ENCODE results near the gene CAV2. TPM values are rescaled to one million over a fixed set of nuclear protein-coding genes. Genes with fewer than 3 reads are reported as not detected.

Gene CAV2, protein sequence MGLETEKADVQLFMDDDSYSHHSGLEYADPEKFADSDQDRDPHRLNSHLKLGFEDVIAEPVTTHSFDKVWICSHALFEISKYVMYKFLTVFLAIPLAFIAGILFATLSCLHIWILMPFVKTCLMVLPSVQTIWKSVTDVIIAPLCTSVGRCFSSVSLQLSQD
- 1.2 TPM for polyA plus RNA-seq (2013, experiment 1 of 2)
- 1.3 TPM for polyA plus RNA-seq (2013, experiment 2 of 2)

DNA sequence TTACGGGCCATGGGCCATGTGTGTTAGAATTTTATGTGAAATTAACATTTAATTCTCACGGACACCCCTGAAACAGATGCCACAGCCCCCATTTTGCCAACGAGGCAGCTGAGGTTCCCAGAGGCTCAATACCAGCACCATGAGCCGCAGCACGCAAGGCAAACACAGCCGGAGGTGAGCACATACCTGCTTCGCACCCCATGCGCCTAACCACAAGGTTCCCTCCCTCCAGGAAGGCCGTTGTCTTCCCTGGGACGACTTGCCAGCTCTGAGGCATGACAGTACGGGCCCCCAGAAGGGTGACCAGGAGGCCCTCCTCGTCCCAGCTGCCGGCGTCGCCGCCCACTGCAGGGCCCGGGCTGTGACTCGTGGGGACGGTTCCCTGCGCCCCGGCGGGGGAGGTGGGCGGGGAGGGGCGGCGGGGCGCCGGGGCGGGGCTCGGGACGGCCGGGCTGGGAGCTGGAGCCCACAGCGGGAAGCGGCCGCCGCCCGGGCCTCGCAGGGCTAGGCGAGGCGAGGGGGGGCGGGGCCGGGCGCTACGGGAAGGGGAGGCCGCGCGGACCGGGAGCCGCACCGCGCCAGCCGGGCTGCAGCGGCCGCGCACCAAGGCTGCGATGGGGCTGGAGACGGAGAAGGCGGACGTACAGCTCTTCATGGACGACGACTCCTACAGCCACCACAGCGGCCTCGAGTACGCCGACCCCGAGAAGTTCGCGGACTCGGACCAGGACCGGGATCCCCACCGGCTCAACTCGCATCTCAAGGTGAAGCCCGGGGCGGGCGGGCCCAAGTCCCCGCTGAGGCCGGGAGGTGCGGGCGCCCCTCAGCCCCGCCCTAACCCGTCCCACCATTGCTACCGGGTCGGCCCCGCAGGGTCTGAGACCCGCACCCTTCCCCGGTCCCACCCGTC lies at the start of gene CAV2:
Gene CAV2 (plus strand): TSS at position 571 of the 910 bp plus-strand sequence. CDS start 44 bp downstream, at position 615.
- no peak within 1 kb of the TSS for H2AK5ac ChIP-seq (ENCODE audit: low read depth, low read length)
- DNase-seq (ENCODE audit: low spot score) = peak; percentile 41
- H2BK12ac ChIP-seq (ENCODE audit: low read length) = no peak within 1 kb of the TSS
- H3K36me3 ChIP-seq (replicated peaks in 1 of 2; ENCODE audit: control insufficient read depth in 2 of 2, insufficient read depth in 2 of 2, low read length in 2 of 2) = no peaks in the 10 kb centered on the region
- peaks cover 0 to 22% (median 21%) of the 10 kb centered on the region in 3 experiments for H3K27me3 ChIP-seq (ENCODE audit: control insufficient read depth in 3 of 3, insufficient read depth in 3 of 3, low read depth in 1 of 3, low read length in 3 of 3)
- no peak within 1 kb of the TSS for H3K4ac ChIP-seq (ENCODE audit: low read length)
- peak within 1 kb of the TSS; percentile 48 to 91 for H3K4me3 ChIP-seq (ENCODE audit: low read length in 2 of 2)
- H3K4me1 ChIP-seq (ENCODE audit: control insufficient read depth in 2 of 2, insufficient read depth in 1 of 2, low read depth in 1 of 2, low read length in 2 of 2) = peaks cover 2 to 9% of the 10 kb centered on the region in 2 donors
- no peak within 1 kb of the TSS for H2BK5ac ChIP-seq (ENCODE audit: low read length)
- H4K8ac ChIP-seq (ENCODE audit: low read depth, low read length) = no peak within 1 kb of the TSS
- no CpG with 5 or more reads among the region's 86 CpGs for WGBS, 2 donors (ENCODE audit: extremely low coverage in 2 of 2, insufficient read length in 2 of 2, insufficient replicate concordance in 1 of 2)
- peak within 1 kb of the TSS; percentile 83 for H3K23ac ChIP-seq (ENCODE audit: low read depth, low read length, poor library complexity)
- H3K79me1 ChIP-seq (ENCODE audit: low read depth, low read length) = peaks cover 2% of the 10 kb centered on the region
- no peaks in the 10 kb centered on the region for H3K9me3 ChIP-seq (replicated peaks in 1 of 2; ENCODE audit: control insufficient read depth in 2 of 2, insufficient read depth in 1 of 2, low read depth in 1 of 2, low read length in 2 of 2)
- H2AFZ ChIP-seq (ENCODE audit: low read length) = peak within 1 kb of the TSS; percentile 94
- peak within 1 kb of the TSS; percentile 92 for H3K18ac ChIP-seq (ENCODE audit: low read length)
- no peak within 1 kb of the TSS for H3K27ac ChIP-seq (replicated peaks; ENCODE audit: low read length)
- H2BK120ac ChIP-seq (ENCODE audit: low read depth, low read length) = peak within 1 kb of the TSS; percentile 47
- peak within 1 kb of the TSS; percentile 85 for H2BK15ac ChIP-seq (ENCODE audit: low read length)
- H3K9ac ChIP-seq (ENCODE audit: low read depth, low read length, poor library complexity) = peak within 1 kb of the TSS; percentile 78
- H3K4me2 ChIP-seq (ENCODE audit: insufficient read depth, low read length, poor library complexity, severe bottlenecking) = peak within 1 kb of the TSS; percentile 87
- H4K91ac ChIP-seq (ENCODE audit: low read depth, low read length, poor library complexity) = no peak within 1 kb of the TSS
- peak within 1 kb of the TSS; percentile 89 for H3K14ac ChIP-seq (ENCODE audit: low read length)

DNA sequence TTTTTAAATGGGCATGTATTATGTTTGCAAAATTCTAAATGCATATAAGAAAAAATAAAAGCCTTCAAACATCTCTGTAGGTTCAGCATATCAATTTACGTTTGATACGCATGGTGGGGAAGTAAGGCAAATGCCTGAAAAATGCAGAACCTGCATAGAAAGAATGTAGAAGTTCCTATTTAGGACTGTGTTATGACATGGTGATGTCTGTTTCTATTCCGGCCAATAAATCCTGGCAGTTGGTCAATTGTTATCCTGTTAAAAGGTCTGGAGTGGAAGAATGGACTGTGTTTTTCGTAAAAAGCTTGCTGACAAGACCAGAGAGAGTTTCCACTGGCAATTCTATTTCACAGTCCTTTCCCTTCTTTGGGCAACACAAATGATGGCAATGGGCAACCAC lies 49.6 kb upstream of the CAV2 start:
- no CpG with 5 or more reads among the region's 4 CpGs for WGBS, 2 donors (ENCODE audit: extremely low coverage in 2 of 2, insufficient read length in 2 of 2, insufficient replicate concordance in 1 of 2)
- Histone ChIP-seq H3K4me3 (ENCODE audit: low read length in 2 of 2) (no peak overlapping the region), H2AK5ac (ENCODE audit: low read depth, low read length) (no peak overlapping the region), H3K9ac (ENCODE audit: low read depth, low read length, poor library complexity) (no peak overlapping the region), H3K4me1 (ENCODE audit: control insufficient read depth in 2 of 2, insufficient read depth in 1 of 2, low read depth in 1 of 2, low read length in 2 of 2) (peaks cover 0 to 2% of the 10 kb centered on the region in 2 donors), H2BK5ac (ENCODE audit: low read length) (no peak overlapping the region), H2BK15ac (ENCODE audit: low read length) (no peak overlapping the region), H3K4me2 (ENCODE audit: insufficient read depth, low read length, poor library complexity, severe bottlenecking) (no peak overlapping the region), H3K23ac (ENCODE audit: low read depth, low read length, poor library complexity) (no peak overlapping the region), H2AFZ (ENCODE audit: low read length) (no peak overlapping the region), H3K9me3 (replicated peaks in 1 of 2; ENCODE audit: control insufficient read depth in 2 of 2, insufficient read depth in 1 of 2, low read depth in 1 of 2, low read length in 2 of 2) (no peaks in the 10 kb centered on the region), H3K14ac (ENCODE audit: low read length) (no peak overlapping the region), H3K4ac (ENCODE audit: low read length) (no peak overlapping the region), H3K18ac (ENCODE audit: low read length) (no peak overlapping the region), H3K36me3 (replicated peaks in 1 of 2; ENCODE audit: control insufficient read depth in 2 of 2, insufficient read depth in 2 of 2, low read length in 2 of 2) (no peaks in the 10 kb centered on the region), H2BK120ac (ENCODE audit: low read depth, low read length) (no peak overlapping the region), H3K27me3 (ENCODE audit: control insufficient read depth in 3 of 3, insufficient read depth in 3 of 3, low read depth in 1 of 3, low read length in 3 of 3) (no peaks in the 10 kb centered on the region), H3K27ac (replicated peaks; ENCODE audit: low read length) (no peak overlapping the region), H3K79me1 (ENCODE audit: low read depth, low read length) (no peaks in the 10 kb centered on the region), H2BK12ac (ENCODE audit: low read length) (no peak overlapping the region), H4K91ac (ENCODE audit: low read depth, low read length, poor library complexity) (no peak overlapping the region), H4K8ac (ENCODE audit: low read depth, low read length) (no peak overlapping the region)
- no peak for DNase-seq (ENCODE audit: low spot score)

DNA sequence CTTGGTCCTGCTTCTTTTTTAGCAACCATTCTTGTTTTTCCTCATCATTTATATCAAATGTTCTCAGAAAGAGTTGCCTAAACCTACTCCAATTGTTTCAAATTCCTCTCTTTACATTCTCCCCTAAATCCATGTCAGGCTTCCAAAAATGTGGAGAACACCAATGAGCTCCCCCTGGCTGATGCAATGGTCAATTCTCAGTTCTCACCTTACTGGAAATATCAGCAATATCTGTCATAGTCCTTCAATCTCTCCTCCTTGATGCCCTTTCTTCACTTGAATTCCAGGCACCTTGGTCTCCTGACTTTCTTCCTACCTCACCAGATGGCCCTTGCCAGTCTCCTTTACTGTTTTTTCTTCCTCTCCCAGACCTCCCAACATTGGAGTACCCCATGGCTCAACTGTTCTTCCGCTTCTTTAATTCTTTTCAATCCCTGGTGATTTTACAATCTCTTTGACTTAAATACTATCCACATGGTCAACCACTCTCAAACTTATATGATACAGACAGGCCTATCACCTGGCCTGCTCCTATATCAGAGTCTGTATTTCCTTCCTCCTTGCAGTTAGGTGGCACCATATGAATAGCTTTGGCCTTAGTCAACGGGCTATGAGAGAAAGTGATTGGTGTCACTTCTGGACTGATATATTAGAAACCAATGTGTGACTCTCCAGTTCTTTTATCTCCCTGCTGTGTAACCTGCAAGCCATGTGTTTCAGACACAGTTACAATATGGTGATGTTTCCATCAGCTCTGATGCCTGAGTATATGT lies 47.4 kb upstream of the CAV2 start:
- no peak overlapping the region for H3K27ac ChIP-seq (replicated peaks; ENCODE audit: low read length)
- H3K4me1 ChIP-seq (ENCODE audit: control insufficient read depth in 2 of 2, insufficient read depth in 1 of 2, low read depth in 1 of 2, low read length in 2 of 2) = peaks cover 0 to 2% of the 10 kb centered on the region in 2 donors
- no peak overlapping the region for H3K18ac ChIP-seq (ENCODE audit: low read length)
- H3K36me3 ChIP-seq (replicated peaks in 1 of 2; ENCODE audit: control insufficient read depth in 2 of 2, insufficient read depth in 2 of 2, low read length in 2 of 2) = no peaks in the 10 kb centered on the region
- no peaks in the 10 kb centered on the region for H3K79me1 ChIP-seq (ENCODE audit: low read depth, low read length)
- no CpG with 5 or more reads among the region's 2 CpGs for WGBS, 2 donors (ENCODE audit: extremely low coverage in 2 of 2, insufficient read length in 2 of 2, insufficient replicate concordance in 1 of 2)
- H3K4me2 ChIP-seq (ENCODE audit: insufficient read depth, low read length, poor library complexity, severe bottlenecking) = no peak overlapping the region
- no peaks in the 10 kb centered on the region for H3K27me3 ChIP-seq (ENCODE audit: control insufficient read depth in 3 of 3, insufficient read depth in 3 of 3, low read depth in 1 of 3, low read length in 3 of 3)
- H2BK15ac ChIP-seq (ENCODE audit: low read length) = no peak overlapping the region
- H2BK120ac ChIP-seq (ENCODE audit: low read depth, low read length) = no peak overlapping the region
- no peak overlapping the region for H3K14ac ChIP-seq (ENCODE audit: low read length)
- no peak overlapping the region for H2BK12ac ChIP-seq (ENCODE audit: low read length)
- no peak overlapping the region for H2BK5ac ChIP-seq (ENCODE audit: low read length)
- no peak overlapping the region for H3K4me3 ChIP-seq (ENCODE audit: low read length in 2 of 2)
- H2AK5ac ChIP-seq (ENCODE audit: low read depth, low read length) = no peak overlapping the region
- H3K23ac ChIP-seq (ENCODE audit: low read depth, low read length, poor library complexity) = no peak overlapping the region
- H3K4ac ChIP-seq (ENCODE audit: low read length) = no peak overlapping the region
- no peak overlapping the region for H3K9ac ChIP-seq (ENCODE audit: low read depth, low read length, poor library complexity)
- H3K9me3 ChIP-seq (replicated peaks in 1 of 2; ENCODE audit: control insufficient read depth in 2 of 2, insufficient read depth in 1 of 2, low read depth in 1 of 2, low read length in 2 of 2) = no peaks in the 10 kb centered on the region
- H2AFZ ChIP-seq (ENCODE audit: low read length) = no peak overlapping the region
- DNase-seq (ENCODE audit: low spot score) = no peak
- no peak overlapping the region for H4K8ac ChIP-seq (ENCODE audit: low read depth, low read length)
- H4K91ac ChIP-seq (ENCODE audit: low read depth, low read length, poor library complexity) = no peak overlapping the region

Data from neuronal stem cell (in vitro differentiated cells).